ENCODE results near the gene MARCHF10.
"Not testable (repeated sequence)": the region's sequence is repeated elsewhere in the genome, so short reads cannot be mapped to it uniquely, and the experiment has no call there.

The MARCHF10 gene

DNA sequence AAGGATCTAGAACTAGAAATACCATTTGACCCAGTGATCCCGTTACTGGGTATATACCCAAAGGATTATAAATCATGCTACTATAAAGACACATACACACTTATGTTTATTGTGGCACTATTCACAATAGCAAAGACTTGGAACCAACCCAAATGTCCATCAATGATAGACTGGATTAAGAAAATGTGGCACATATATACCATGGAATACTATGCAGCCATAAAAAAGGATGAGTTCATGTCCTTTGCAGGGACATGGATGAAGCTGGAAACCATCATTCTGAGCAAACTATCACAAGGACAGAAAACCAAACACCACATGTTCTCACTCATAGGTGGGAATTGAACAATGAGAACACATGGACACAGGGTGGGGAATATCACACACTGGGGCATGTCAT lies 22.1 kb downstream of the MARCHF10 start:
- not testable (repeated sequence) for DNase-seq

DNA sequence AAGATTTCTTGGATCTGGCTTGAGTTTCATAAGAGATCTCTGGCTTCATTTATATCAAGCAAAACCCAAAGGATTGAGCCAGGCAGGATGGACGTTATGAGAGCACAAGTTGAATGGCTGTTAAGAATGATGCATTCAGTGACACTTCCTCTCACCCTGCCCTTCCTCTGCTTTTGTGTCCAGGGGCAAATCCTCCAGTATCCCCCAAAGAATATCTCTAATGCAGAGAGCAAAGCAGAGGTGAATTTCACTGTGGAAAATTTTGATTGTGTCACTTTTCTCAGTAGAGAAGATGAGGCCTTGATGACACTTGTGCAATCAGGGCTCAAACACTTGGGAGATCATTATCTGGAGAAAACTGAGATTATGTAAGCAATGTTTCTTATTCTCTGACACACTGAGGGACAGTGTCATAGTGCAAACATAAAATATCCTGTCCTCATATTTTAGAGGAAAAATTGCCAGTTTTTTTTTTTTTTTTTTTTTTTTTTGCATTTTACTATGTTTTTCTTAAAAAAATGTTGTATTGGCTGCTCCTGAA lies 25.3 kb downstream of the MARCHF10 start:
- DNase-seq, result no peak

DNA sequence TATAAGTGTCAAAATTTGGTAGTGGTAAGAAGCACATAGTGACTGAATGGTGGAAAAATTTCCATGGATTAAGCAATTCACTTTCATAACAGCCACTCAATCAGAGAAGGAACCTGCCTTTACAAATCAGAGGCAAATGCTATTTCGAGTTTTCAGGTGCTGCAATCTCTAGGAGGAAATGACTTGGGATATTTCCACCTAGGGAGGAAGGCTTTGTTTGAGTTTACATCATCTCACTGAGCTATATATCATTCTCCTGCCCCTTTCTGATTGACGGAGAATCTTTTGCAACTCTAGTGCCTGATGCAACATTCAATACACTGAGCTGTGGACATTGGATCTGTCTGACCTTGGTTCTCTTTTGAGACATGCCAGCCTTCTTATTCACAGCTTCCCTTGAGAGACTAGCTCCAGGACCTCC lies 26.3 kb downstream of the MARCHF10 start:
- no peak for DNase-seq

DNA sequence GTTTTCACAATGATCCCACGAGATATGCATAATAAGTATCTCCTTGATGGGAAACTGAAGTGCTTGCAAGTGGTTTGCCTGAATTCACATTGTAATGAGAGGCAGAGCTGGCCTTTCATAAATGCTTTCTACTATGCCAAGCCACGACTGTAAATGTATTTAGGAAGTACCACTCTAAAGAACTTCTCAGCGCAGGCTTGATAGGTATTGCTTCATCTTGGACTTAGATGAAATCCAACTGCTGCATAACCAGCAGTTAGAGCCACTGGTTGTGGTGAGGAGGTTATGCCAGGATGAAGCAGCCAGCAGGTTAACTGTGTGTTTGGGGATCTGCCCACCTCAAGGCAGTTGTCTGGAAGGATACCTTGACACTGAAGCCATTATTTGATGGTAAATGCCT lies 26.8 kb downstream of the MARCHF10 start:
- no peak for DNase-seq

DNA sequence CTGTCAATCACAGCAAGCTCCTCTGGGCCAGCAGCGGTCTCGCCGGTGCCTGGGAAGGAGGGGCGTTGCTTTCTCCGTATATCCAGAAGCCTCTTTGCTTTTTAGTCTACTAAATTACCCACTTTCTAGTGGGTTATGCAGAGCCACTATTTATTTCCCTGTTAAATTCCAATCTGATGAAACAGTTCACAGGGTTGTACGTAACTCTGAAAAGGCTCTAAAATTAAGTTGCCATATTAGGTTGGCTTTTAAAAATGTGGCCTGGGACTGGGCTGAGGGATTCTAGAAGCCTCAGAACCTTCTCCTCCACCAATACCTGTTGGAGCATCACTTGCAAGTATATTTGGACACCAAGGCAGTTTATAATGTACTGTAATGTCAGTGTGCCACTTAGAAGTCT lies 27.2 kb downstream of the MARCHF10 start:
- DNase-seq, result no peak

DNA sequence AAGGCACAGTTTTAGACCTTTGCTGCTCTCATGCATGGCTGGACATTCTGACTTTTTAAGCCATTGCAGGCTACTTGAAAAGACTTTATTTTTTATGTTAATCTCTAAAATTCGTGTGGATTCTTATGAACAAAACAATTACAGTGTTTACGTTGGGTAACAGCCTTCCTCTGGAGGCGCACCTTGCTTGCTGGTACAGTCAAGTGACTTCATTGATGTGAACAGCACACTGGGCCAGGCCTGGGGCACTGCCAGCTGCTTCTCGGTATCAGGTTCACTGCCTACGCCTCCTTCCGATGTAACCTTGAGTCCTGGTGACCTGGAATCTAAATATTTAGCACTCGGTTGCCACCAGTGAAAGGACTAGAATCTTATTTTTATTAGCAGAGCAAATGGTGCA lies 27.8 kb downstream of the MARCHF10 start:
- peak; percentile 53 for DNase-seq

DNA sequence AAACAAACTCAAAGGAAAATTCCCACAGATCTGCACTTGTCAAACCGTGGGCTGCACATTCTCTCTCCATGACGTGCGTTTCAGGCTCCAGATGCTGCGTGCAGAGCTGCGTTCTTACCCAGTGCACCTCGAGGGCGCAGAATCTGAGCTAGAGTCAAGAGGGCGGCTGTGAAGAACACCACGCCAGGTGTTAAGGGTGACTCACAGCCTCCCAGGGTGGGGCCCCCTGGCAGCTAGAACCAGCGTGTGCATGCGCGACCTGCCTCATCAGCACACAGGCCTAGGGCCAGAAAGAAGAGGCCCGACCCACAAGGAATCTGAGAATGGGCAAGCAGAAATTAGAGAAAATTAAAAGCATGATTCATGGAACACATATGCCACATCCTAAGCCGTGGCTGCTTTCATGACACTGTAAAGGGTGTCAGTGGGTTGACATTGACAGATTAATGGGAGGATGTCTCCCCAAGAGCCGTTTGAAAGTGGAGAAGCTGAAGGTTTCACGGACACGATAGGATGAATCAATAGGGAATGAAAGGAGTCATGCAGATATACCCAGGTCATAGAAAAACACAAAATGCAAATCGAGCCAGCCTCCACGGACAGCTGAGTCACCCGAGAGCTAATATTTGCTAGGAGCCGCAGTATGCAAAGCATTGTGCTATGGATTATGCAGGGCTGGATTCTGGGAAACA lies 29.0 kb downstream of the MARCHF10 start:
- DNase-seq, result peak; percentile 87

DNA sequence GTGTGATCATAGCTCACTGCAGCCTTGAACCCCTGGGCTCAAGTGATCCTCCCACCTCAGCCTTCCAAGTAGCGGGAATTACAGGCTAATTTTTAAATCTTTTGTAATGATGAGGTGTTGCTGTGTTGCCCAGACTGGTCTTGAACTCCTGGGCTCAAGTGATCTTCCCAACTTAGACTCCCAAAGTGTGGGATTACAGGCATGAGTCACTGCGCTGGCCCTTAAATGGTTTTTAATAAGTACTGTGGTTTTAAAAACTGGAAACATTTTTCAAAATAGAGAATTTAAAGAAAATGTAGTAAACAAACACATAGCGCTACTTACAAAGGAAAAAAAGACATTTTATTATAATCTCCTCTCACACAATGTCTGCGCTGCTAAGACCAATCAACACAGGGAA lies 32.2 kb downstream of the MARCHF10 start:
- no peak for DNase-seq

DNA sequence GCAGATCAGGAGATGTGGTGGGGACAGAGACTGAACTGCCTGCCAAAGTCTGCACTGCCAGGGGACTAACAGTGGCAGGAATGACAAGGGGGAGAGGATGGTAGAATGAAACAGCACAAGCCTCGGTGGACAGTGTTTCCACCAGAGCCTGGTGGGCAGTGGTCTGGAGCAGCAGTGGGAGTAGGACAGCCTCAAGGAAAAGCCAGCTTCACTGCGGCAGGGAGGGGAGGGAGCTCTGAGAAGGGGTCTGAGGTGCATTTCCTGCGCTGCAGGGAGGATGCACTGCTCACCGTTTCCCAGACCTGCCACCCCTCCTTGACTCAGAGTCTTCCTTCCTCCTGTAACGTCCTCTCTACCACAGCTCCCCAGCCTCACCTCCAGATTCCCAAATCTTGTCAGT lies 33.8 kb downstream of the MARCHF10 start:
- DNase-seq, result no peak

DNA sequence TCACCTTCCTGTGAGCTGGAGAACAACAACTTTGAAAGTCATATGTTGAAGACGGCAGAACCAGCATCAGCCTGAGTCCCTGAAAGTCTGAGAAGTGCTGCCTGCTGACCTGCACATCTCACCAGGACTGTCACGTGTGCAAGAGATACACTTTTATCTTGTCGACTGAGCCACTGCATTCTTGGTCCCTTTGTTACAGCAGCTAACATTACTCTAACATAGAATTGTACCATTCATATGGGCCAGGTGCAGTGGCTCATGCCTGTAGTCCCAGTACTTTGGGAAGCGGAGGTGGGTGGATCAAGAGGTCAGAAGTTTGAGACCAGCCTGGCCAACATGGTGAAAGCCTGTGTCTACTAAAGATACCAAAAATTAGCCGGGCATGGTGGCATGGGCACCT lies 40.1 kb downstream of the MARCHF10 start:
- no peak for DNase-seq

DNA sequence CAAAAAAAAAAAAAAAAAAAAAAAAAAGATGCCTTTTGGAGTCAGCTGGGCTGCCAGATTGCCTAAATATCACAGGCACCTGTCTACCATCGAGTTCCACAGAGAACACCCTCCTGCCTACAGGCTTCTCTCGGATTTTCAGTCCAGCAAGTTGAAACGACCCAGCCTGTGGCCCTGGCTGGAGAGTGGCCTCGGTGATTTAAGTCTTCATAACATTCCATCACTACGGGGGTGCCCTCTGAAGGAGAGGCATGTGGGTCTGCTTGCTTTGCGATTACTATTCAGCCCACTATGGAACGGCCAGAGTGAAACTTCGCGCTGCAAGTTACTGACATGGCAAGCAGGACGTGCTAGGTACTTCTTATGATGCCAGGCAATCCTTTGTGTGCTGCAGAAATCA lies 42.8 kb downstream of the MARCHF10 start:
- DNase-seq, result no peak

DNA sequence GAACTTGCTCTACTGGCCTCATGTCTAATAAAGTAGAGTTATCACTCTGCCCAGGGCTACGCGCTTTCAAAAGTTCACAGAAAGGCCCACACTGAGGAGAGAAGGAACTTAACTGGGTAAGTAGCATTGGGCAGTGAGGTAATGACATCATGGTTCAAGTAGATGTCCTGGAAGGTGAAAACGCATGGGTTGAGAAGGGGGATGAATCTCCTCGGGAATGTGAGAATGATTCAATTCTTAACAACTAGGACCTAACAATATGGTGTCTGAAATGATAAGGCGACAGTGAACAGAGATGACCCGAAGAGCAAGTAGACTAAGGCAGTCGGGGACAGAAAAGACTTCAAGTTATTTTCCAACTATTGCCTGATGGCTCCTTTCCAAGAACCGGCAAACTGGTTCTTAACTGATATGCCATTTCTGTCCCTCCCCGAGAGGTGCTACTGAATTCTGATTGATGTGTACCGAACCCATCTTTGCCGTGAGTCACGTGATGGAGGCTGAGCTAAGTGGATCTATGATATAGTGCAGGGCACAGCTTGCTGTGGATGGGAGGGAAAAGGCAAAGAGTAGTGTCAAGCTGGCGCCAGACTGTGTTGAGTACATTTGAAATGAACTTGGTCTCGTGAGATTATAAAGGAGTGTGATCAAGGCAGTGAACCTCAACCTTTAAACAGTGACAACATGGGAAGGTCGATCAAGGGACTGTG lies 44.1 kb downstream of the MARCHF10 start:
- no peak for DNase-seq

DNA sequence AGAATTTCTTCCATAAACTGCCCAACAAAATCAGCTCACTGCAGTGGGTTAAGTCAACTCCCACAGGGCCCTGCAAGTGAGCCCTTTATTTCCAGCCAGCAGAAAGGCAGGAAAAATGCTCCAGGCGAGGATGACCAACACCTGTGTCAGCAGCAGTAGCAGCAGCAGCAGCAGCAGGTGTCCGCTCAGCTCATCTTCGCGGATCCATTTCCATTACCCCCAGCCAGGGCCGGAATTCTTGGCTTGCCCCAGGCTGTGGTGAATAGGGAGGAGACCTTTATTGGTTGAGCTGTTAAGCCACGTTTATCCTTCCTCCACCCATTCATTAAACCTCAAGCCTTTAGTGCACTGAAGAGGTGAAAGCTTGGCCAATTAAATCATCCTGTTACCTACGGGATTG lies 46.2 kb downstream of the MARCHF10 start:
- DNase-seq, result no peak

DNA sequence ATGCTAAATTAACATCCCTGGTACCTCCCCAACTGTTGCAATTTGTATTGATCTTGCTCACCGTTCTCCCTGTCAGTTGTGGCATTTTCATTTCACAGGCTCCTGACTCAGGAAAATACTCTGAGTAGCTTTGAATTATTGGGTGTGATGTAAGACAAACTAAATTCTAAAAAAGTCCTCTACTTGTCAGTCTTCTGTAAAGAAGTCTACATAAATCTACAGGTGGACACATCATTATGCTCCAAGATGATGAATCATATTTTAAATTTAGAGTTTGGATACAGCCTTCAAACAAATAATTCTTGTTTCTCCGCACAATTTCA lies 47.2 kb downstream of the MARCHF10 start:
- no peak for DNase-seq

DNA sequence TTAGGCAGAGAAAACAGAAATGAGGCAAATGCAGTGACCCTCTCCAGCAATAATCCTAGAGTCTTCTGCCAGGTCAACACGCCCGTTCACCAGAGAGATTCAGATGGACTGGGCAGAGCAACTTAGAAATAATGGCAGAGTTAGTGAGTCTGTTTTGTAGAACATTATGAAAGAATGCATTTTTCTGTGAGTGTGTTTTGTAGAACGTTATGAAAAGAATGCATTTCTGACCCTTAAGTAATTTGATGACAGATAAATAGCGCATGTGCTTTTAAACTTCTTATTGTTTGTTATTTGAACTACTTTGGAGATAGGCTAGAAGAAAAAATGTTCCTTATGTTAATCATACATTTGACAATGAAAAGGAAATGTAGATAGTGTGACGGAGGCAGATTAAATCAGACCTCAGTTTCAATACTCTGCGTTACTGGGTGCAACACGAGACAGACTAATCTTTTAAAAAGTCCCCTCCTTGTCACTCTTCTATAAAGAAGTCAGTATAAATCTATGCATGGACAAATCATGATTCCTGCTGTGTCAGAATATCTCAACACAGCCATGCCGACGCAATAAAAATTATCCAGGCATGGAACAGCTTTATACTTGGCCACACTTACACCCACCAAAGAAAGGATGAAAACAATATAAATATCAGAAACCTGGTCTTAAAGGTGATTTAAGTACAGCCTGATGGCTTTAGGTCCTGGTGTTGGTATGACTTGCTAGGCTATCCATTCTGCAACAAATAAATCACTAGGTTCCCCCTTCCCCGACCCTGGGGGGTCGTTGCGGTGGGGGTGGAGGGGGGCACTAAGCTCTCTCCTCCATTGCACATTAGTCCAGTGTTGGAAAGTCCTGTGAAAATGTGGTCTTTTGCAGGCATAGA lies 47.8 kb downstream of the MARCHF10 start:
- DNase-seq, result no peak

DNA sequence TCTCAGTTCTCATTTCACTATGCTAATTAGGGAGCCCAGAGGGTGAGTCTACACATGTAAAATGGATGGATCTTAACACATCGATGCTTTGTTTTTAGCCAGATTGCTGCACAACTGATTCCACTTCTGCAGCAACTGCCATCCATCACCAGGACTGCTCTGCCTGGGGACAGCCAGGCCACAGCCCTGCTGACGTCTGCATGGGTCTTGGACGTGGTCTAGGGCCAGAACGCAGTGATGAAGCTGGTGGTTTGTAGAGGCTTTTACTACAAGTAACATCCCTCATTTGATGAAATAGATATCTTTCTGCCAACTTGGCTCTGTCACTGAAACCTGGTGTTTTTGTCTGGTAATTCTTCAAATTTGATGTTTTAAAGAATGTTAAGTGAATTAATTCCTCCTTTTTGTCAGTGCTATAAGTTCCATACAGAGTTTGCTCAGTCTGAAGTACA lies 50.6 kb downstream of the MARCHF10 start:
- no peak for DNase-seq

DNA sequence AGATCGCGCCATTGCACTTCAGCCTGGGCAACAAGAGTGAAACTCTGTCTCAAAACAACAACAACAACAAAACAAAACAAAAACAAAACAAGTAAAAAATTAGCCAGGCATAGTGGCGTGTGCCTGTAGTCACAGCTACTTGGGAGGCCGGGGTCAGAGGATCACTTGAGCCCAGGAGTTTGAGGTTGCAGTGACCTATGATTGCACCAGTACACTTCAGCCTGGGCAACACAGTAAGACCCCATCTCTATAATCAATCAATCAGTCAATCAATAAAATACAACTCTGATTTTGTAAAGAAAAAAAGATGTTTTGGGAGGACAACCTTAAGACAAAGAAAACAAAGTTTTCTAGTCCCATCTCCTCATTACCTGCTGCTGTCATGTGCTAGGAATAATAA lies 51.9 kb downstream of the MARCHF10 start:
- no peak for DNase-seq

DNA sequence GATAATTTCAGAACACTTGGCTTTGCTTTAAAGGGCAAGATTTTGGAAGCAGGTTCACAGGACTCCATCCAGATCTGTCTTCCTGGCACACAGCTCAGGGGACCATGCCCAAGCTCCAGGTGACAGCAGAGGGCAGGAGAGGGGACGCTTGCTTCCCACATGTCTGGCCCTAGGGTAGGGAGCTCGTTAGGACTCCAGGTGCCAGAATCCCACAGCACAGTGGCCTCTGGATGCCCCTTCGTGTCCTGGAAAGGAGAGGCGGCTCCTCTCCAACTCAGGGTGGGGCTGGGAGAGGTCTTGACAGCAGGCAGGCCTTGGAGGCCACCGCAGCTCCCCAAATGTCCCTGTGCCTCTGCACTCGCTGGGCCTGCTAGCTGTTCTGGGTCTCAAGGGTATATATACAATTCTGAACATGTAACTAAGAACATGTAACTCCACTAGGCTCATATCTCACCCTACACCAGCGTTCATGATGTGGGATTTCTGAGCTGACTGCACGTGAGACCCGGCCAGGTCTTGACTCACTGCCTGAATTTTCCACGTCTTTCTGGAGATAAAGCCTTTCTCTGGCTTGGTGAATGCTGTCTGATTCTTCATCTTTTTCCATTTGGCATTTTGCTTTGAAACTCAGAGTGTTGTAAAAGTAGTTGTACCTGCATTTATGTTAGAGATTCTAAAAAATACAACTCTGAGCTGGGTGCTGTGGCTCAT lies 52.8 kb downstream of the MARCHF10 start:
- DNase-seq, result no peak

DNA sequence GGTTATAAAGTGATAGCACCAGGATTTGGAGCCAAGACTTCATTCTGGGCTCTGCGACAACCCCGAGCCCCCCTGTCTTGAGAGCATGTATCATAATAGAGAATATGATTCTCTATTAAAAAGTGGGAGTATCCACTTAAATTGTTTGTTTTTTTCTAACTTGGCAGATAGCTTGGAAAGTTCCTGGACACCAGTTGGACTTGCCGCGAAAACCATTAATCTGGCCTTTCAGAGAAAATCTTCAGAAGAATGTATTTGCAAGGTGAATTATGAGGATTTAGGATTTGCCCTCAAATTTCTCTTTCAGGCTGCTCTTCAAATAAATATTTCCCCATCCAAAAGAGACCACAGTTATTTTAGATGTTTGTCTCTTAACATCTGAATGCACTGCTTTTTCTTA lies 53.5 kb downstream of the MARCHF10 start:
- DNase-seq, result no peak

DNA sequence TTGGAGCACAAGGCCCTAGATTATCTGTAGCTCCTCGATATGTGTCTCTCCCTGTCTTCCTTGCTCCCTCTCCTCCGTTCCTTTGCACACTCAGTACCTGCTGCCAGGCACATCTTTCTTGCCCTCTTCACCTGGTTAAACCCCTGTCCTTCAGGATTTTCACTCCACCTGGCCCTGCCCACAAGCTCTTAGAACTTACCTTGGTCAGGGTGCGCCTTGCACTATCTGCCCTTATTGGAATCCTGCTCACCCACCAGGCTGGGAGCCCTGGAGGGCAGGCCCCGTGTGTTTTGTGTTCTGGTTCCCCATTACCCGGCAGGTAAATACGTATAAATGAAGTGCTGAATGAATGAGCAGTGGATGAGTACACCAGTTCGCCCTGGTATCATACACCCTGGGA lies 54.6 kb downstream of the MARCHF10 start:
- DNase-seq, result no peak

DNA sequence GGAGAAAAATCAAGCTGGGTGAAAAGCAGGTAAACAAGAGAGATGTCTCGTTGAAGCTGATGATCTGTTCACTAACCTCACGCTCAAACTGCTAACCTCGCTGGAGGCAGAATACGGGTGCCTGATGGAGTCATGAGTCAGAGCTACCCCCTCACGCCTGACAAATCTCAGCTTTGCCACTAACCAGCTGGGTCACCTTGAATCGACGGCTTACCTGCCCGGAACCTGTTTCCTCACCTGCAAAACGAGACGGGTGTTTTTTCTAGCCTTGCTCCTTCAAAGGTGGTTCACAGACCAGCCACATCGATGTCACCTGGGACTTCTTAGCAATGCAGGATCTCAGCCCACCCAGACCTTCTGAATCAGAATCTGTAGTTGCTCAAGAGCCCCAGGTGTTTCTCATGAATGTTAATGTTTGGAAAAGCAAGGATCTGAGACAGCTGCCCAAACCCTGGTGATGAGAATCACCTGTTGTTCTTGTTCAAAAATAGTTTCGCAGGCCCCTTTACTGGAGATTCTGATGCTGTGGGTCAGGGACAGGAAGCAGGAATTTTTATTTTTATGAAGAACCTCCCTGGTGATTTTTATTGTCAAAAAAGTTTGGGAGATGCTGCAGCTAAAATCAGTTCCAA lies 56.9 kb downstream of the MARCHF10 start:
- no peak for DNase-seq

DNA sequence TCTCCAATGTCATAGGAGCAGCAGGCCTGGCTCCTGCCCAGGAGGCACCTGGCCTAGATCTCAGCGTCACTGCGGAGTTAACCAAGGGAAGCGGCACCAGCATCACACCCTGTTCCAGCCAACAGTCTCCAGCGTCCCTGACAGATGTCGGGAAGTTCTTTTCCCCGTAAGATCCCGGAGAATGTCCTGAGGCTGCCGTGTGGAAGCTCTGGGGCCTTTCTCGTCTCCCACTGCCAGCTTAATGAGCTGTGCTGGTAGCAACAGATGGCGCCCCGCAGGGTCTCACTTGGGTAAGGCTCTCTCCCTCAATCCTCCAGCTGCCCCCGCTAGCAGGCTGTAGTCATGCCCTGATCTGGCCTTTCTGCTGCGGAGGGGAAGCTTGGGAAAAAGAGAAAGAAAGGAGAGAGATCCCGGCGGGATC lies 57.5 kb downstream of the MARCHF10 start:
- DNase-seq, result no peak

Data from DMS153 (cell line).